WI38 (cell line): Measurements from ENCODE around the gene MAN2A1.

Source experiments
- H3K4me3 ChIP-seq: 2 replicates; pipeline ENCODE4 v1.5.1; 2011; ENCODE audit warnings: low read depth, mild to moderate bottlenecking, control low read depth, low read length
- TF ChIP-seq, protein P1 (sequence below): IDR thresholded peaks from 2 replicates; pipeline ENCODE4 v1.5.1; 2012; ENCODE audit warnings: low read depth, mild to moderate bottlenecking, control low read depth, low read length

MAN2A1 gene

DNA sequence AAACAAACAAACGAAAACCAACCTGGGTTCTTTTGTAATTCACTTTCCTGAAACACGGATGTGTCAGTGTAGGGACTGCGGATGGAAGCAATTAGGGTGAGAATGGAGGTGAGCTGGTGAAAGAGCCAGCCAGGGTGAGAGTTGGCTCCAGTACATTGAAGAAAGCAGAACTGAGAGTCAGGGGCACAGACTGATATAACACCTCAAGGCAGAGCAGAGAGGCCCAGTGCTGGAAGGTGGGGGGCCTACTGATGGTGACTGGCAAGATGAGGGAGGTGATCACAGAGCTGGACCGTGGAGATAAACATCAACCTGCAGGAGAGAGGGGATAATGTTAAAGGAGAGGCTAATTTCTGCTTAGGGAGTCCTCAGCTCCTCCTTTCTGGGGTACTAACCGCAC, 221.1 kb downstream of the MAN2A1 start:
- TF ChIP-seq, protein P1, sequence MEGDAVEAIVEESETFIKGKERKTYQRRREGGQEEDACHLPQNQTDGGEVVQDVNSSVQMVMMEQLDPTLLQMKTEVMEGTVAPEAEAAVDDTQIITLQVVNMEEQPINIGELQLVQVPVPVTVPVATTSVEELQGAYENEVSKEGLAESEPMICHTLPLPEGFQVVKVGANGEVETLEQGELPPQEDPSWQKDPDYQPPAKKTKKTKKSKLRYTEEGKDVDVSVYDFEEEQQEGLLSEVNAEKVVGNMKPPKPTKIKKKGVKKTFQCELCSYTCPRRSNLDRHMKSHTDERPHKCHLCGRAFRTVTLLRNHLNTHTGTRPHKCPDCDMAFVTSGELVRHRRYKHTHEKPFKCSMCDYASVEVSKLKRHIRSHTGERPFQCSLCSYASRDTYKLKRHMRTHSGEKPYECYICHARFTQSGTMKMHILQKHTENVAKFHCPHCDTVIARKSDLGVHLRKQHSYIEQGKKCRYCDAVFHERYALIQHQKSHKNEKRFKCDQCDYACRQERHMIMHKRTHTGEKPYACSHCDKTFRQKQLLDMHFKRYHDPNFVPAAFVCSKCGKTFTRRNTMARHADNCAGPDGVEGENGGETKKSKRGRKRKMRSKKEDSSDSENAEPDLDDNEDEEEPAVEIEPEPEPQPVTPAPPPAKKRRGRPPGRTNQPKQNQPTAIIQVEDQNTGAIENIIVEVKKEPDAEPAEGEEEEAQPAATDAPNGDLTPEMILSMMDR = no peak
- no peak overlapping the region for H3K4me3 ChIP-seq

DNA sequence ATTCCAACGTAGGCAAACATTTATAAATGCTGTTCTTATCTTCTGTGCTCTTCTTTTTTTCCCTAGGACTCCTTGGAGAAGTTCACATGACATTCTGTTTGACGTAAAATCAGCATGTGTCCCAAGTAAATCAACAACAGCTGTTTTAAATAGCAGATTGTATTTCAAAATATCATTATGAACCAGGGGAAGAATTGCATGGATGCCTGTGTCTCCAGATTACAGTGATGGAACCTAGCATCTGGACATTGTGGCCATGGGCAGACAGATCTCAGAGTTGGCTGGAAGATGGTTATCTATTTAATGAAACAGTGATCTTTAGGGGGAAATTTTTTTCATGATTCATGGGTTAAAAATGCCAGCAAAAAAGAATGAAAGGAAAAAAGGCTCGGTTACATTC, 222.0 kb downstream of the MAN2A1 start:
- TF ChIP-seq, protein P1 = no peak
- H3K4me3 ChIP-seq = no peak overlapping the region

DNA sequence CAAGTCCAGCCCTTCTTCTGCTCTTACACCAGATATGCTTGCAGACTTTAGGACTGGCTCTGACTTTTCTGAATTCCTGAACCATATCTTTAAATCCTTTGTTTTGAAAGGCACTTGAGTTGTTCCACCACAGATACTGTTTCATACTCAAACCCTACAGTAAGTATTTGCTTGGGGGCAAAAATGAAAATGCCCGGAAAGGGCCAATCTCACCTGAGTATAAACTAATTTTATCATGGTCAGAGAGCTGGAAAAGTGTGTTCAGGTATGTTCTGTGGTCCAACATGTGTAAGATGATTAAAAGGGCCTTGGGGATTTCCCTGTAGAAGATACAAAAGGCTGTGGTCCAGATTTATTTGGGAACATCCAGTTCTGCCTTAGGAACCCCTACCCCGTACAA, 225.2 kb downstream of the MAN2A1 start:
- no peak overlapping the region for H3K4me3 ChIP-seq
- TF ChIP-seq, protein P1 = no peak

DNA sequence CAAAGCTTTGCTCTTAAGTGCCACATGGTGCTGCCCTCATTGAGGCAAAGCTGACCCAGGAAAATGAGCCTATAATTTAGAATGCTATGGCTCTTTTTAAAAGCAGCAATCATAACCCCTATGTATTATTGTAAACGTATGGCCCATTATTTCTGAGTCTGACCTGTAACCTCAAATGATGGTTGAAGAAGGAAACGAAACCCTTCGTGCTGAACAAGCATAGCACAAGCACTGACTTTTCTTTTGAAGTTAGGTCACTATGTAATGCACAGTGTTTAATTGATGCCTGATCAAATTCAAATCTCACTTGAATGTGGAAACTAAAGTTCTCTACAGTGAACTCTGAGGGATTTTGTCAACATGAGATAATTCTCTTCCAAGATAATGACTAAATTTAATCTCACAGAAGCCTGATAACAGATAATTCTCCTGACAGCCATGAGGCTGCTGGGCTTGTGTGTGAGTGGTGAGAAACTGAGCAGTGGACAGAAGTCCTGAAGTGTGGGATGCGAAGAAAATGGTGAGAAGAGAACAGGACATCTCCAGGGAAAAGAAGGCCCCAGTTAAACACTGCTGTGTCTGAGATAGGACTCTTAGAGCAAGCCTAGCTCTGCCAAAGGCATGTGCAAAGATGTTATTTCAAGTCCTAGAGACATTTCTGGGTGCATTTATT, 226.9 kb downstream of the MAN2A1 start:
- TF ChIP-seq, protein P1 = no peak
- no peak overlapping the region for H3K4me3 ChIP-seq
